Activated CD4-positive, alpha-beta T cell treated with anti-CD3 and anti-CD28 coated beads for 36 hours (primary cell): ENCODE results near the gene SPATA13. TPM values are rescaled to one million over a fixed set of nuclear protein-coding genes. Genes with fewer than 3 reads are reported as not detected.

ENCODE experiments used
- ATAC-seq: fragments of 200-7000 bp; cut with Tn5 transposase; one replicate; pipeline ENCODE4 v1.10.0; 2021; ENCODE audit warnings: mild to moderate bottlenecking, moderate library complexity
- CTCF ChIA-PET: fragments of 350-600 bp; sonication (Branson Sonifier 250); formaldehyde crosslinking; loops from one replicate; lab custom pipeline; 2021; ENCODE audit warnings: antibody characterized with exemption; lab: Charles Lee
- POLR2A ChIA-PET: fragments of 350-600 bp; sonication (Branson Sonifier 250); formaldehyde crosslinking; loops from one replicate; lab custom pipeline; 2021; ENCODE audit warnings: antibody characterized with exemption, inconsistent platforms; lab: Charles Lee
- DNase-seq: peaks from one replicate; pipeline ENCODE4 v3.0.0-alpha.2; 2020
- H3K27ac Mint-ChIP-seq: one replicate; pipeline ENCODE4 v1.8.0; 2021; ENCODE audit warnings: mixed read lengths
- H3K27me3 Mint-ChIP-seq: one replicate; pipeline ENCODE4 v1.8.0; 2021; ENCODE audit warnings: mixed read lengths
- H3K36me3 Mint-ChIP-seq: one replicate; pipeline ENCODE4 v1.8.0; 2021; ENCODE audit warnings: low read depth, mixed read lengths
- H3K4me1 Mint-ChIP-seq: one replicate; pipeline ENCODE4 v1.8.0; 2021; ENCODE audit warnings: mixed read lengths
- H3K4me3 Mint-ChIP-seq: one replicate; pipeline ENCODE4 v1.8.0; 2021; ENCODE audit warnings: mild to moderate bottlenecking, moderate library complexity, mixed read lengths
- H3K9me3 Mint-ChIP-seq: one replicate; pipeline ENCODE4 v1.8.0; 2021; ENCODE audit warnings: low read depth, mixed read lengths
- intact Hi-C, 2 experiments: fragments of 100-400 bp; cut with DNase I in 1 of 2; cut with micrococcal nuclease in 1 of 2; formaldehyde crosslinking; loops; one replicate each; pipeline versions ENCODE4 v1.14.2 to v1.15.1; 2022 to 2024; cut with DNase I, micrococcal nuclease
- total RNA-seq, 2 experiments: library from RNA; stranded (reverse); gene quantifications; one replicate each; pipeline ENCODE4 v1.2.3, GENCODE V29; 2021

The SPATA13 gene
- total RNA-seq, 2 experiments from 2014 or later = 47.6 to 51.5 TPM

DNA sequence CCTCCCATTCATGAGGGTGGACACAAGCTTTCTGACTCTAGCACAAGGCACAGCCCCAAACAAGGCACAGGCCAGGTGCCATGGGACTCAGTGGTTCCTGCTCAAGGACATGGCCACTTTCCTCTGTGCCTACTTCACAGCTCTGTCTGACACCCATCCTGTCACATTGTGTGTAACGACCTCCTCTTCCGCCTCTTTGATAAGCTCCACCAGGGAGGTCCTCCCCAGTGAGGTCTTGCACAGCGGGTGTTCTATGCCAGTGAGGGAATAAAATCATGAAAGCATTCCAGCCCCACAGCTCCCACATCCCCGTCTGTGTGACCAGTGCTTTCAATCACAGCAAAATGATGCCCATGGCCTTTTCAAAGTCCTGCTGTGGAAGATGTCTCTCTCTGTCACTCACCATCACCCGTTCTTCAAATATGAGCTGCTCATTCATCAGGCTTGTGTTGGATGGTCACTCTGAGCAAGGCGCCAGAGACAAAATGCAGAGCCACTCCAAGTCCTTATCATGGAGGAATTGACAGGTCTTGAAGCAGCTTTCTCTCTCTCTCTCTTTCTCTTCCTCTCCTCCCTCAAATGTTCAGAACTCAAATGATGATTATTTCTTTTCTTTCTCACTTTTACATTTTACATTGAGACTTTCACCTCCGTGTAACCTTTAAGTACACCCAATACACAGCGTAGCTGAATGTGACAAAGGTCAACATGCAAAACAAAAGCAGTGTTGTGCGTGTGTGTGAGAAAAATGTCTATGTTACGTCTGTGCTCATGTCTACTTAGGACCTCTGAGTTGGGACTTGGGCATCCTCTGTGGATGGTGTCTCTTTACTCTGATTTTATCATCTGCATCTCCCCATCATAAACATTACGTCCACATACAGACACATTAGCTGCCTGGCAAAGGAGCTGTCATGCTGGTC, 8.0 kb upstream of the SPATA13 start:
- Mint-ChIP-seq H3K27ac (no peak overlapping the region), H3K27me3 (peaks cover 3% of the 10 kb centered on the region), H3K9me3 (no peaks in the 10 kb centered on the region), H3K4me1 (no peaks in the 10 kb centered on the region), H3K36me3 (no peaks in the 10 kb centered on the region), H3K4me3 (no peak overlapping the region)
- DNase-seq (no peak), ATAC-seq (no peak)
- ChIA-PET POLR2A (no interaction called here), CTCF (interaction anchor here (0.6 to 0.9 kb wide), 2 partner anchors 11 to 114 kb away, joined by 3 read pairs; no protein-coding TSS in a partner anchor)
- intact Hi-C loops = no loop called here

DNA sequence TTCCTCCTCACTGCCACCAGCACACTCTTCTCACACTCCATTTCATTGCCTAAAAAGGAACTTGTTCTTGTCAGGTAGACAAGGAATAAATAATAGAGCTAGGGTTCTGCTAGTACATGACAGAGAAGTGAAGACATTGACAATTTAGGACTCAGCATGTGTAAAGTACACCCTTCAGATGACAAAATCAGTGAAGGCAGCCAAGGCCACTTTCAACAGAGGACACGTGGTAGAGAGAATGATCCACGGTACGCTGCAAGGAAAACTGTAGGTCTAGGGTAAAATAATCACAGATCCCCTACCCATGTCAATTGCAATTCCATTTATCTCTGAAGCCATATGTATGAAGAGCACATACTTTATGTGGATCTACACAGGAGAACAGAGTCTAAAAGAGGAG, 7.2 kb upstream of the SPATA13 start:
- H3K36me3 Mint-ChIP-seq = no peaks in the 10 kb centered on the region

DNA sequence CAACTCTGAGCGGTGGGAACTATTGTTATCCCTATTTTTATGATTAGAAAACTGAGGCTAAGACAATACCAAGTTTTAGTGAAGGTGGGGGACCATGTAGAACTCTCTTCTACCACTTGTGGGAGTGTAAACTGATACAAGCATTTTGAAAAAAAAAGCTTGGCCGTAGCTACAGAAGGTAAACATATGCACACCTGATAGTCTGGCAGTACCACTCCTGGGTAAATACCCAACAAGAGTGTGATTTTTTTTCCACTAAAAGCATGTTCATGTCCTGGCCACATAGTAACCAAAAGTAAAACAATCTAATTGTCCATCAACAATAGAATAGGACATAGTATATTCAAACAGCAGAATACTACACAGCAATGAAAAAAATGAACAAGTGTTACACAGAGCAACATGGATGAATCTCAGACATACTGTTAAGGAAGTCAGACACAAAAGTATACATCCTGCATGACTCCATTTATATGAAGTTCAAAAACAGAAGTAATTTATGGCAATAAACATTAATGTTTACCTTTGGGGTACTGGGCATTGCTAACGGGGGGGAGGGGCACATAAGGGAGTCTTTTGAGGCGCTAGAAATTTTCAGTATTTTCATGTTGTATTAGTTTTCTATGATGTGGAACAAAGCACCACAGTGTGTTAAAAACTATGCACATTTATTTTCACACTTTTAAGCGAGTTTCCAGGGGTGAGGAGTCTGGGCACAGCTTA, 6.4 kb upstream of the SPATA13 start:
- H3K4me1 Mint-ChIP-seq = no peaks in the 10 kb centered on the region
- POLR2A ChIA-PET = no interaction called here
- intact Hi-C loops = no loop called here
- H3K27me3 Mint-ChIP-seq = no peaks in the 10 kb centered on the region
- ATAC-seq (no peak), DNase-seq (no peak)
- H3K27ac Mint-ChIP-seq = no peak overlapping the region
- H3K4me3 Mint-ChIP-seq = no peak overlapping the region
- no peaks in the 10 kb centered on the region for H3K36me3 Mint-ChIP-seq
- no peaks in the 10 kb centered on the region for H3K9me3 Mint-ChIP-seq
- CTCF ChIA-PET = interaction anchor here (1.1 kb wide), 1 partner anchor 135 kb away, joined by 4 read pairs; no protein-coding TSS in a partner anchor

More for the DNA sequence above, 7.2 kb upstream of the SPATA13 start:
- DNase-seq (no peak), ATAC-seq (no peak)
- Mint-ChIP-seq H3K4me1 (no peaks in the 10 kb centered on the region), H3K27ac (no peak overlapping the region), H3K9me3 (no peaks in the 10 kb centered on the region), H3K27me3 (peaks cover 3% of the 10 kb centered on the region), H3K4me3 (no peak overlapping the region)
- intact Hi-C loops = no loop called here
- CTCF ChIA-PET = no interaction called here
- POLR2A ChIA-PET = no interaction called here

DNA sequence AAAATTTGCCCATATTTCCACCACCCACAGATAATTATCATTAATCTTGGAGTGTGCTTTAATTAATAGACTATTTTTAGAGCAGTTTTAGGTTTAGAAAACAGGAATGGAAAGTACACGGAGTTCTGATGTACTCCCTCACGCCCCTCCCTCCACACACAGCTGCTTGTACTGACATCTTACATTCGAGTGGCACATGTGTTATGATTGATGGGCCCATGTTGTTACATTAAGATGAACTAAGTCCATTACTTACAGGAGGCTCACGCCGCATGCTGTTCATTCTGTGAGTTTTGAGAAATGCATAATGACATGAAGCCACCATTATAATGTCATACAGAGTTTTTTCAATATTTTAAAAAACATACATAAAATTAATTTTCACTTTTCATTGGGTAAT, 1.2 kb upstream of the SPATA13 start:
- no peaks in the 10 kb centered on the region for H3K9me3 Mint-ChIP-seq
- DNase-seq (no peak), ATAC-seq (no peak)
- ChIA-PET CTCF (interaction anchor here (1.0 to 1.1 kb wide), 2 partner anchors 60 to 69 kb away, joined by 4 to 6 read pairs; no protein-coding TSS in a partner anchor), POLR2A (no interaction called here)
- intact Hi-C loops = no loop called here
- no peak overlapping the region for H3K4me3 Mint-ChIP-seq
- H3K4me1 Mint-ChIP-seq = peaks cover 12% of the 10 kb centered on the region
- H3K27ac Mint-ChIP-seq = no peak overlapping the region
- H3K36me3 Mint-ChIP-seq = no peaks in the 10 kb centered on the region
- H3K27me3 Mint-ChIP-seq = peaks cover 9% of the 10 kb centered on the region

DNA sequence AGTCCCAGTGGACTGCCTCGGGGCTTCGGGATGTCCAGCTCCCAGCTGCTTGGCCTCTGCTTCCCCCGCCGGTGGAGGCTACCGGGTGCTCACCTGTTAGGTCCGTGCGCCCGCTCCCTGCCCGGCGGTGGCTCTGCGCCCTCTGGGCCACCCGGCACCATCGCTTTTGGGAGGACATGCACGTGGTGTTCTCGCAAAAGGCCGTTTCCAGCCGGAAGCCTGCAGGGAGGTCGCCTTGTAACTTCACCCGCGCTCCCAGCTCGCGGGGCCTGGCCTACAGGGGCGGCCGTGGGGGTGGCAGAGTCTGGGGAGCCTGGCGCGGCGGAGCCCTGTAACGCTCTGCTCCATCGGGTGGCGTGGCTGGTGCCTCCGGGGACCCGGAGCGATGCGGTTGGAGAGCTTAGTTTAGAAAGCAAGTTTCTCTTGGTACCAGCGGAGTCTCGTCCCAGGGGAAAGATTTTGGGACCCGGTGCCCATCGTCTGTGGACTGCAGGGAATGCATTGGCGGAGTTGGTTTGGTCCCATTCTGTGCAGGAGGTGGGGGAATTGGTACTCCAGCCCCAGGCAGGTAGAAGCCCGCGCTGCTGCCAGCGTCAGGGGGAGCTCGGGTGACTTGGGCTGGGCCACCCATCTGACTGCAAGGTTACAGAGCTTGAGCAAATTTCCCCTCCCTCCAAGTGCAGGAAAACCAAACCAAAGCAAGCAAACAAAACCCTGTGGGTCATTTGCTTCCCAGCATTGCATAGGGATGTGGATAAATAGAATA, 673 bp downstream of the SPATA13 start:
- Mint-ChIP-seq H3K9me3 (no peaks in the 10 kb centered on the region), H3K27me3 (peaks cover 9% of the 10 kb centered on the region), H3K4me3 (peak overlapping the region; percentile 83), H3K36me3 (peaks cover 3% of the 10 kb centered on the region), H3K4me1 (peaks cover 12% of the 10 kb centered on the region), H3K27ac (no peak overlapping the region)
- POLR2A ChIA-PET = interaction anchor here (0.5 to 1.2 kb wide), 4 partner anchors 17 to 113 kb away, joined by 3 read pairs; no protein-coding TSS in a partner anchor
- CTCF ChIA-PET = interaction anchor here (0.6 to 1.2 kb wide), 5 partner anchors 11 to 202 kb away, joined by 3 to 4 read pairs (median 3); no protein-coding TSS in a partner anchor
- intact Hi-C loops = loop anchor here in 1 of 2 experiments (1.0 to 10.0 kb wide), 6 partner anchors 38 to 762 kb away; partner anchors contain the start of gene PARP4
- peak; percentile 64 for DNase-seq
- peak; percentile 64 for ATAC-seq

DNA sequence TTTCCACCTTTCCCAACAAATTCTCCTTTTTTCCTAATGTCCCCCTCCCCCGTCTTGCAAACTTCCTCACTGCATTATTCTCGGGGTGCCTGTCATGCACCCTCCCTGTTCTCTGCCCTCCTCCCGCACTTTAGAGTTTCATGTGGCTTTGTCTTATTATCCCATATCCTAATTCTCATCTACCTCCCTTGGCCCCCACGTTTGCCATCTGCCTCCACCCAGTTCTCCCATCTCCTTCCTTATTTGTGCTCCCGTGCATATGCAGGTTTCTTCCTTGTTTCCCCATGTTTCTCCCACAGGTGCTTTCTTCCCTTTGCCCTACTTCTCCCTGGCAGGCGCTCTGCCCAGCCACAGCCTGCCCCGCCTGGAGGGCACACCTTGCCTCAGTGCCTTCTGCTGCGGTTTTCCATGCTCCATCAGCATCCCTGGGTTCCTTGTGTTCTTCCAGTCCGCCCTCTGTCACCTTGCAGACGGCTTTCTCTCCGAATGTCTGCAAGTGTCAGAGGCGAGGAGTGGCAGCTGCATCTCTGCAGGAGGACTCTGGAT, 1.5 kb downstream of the SPATA13 start:
- peaks cover 12% of the 10 kb centered on the region for H3K4me1 Mint-ChIP-seq
- intact Hi-C loops = loop anchor here in 1 of 2 experiments (1.0 to 10.0 kb wide), 6 partner anchors 39 to 761 kb away; partner anchors contain the start of gene PARP4
- DNase-seq = no peak
- H3K4me3 Mint-ChIP-seq = peak overlapping the region; percentile 83
- H3K36me3 Mint-ChIP-seq = peaks cover 6% of the 10 kb centered on the region
- CTCF ChIA-PET = interaction anchor here (0.6 to 0.8 kb wide), 3 partner anchors 40 to 203 kb away, joined by 3 to 4 read pairs (median 4); no protein-coding TSS in a partner anchor
- no peak overlapping the region for H3K27ac Mint-ChIP-seq
- no peak for ATAC-seq
- H3K9me3 Mint-ChIP-seq = no peaks in the 10 kb centered on the region
- peaks cover 9% of the 10 kb centered on the region for H3K27me3 Mint-ChIP-seq
- POLR2A ChIA-PET = no interaction called here

DNA sequence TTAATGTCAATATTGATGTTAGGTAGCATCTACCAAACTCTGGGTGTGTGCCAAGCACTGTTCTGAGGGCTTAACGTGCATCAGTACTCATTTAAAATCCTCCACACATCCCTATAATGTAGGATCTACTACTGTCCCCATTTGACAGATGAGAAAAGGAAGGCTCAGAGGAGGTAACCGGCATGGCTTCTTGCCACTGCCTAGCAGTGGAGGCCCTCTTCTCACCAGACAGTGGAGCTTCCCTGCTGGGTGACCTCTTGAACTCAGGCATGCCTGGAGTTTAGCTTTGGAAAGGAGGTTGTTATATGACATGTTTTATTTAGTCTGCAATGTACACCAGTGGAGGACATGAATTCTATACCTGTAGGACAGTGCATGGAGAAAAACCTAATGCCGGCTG, 2.1 kb downstream of the SPATA13 start:
- Mint-ChIP-seq H3K9me3 (no peaks in the 10 kb centered on the region), H3K27ac (no peak overlapping the region)
- CTCF ChIA-PET = interaction anchor here (0.6 kb wide), 1 partner anchor 40 kb away, joined by 3 read pairs; no protein-coding TSS in a partner anchor

DNA sequence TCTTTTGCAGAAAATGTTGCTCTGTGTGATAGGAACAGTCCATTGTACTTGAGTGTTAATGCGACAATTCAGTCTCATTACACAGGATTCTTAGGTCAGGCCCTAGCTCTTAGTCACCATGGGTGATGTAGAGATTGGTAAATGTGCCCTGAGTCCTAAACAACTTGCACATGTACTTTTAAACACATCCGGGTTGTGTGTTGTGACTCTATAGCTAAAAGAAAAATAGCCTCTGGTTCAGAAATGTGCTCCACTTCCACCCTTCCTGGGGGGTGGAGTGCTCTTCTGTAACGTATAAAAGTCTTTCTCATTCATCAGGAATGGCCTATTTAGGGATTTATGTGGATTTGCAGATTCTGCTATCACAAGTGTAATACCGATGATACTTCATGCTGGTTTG, 5.2 kb downstream of the SPATA13 start:
- ChIA-PET POLR2A (no interaction called here), CTCF (no interaction called here)
- no peaks in the 10 kb centered on the region for H3K9me3 Mint-ChIP-seq
- no peak overlapping the region for H3K4me3 Mint-ChIP-seq
- H3K36me3 Mint-ChIP-seq = peaks cover 17% of the 10 kb centered on the region
- ATAC-seq (no peak), DNase-seq (no peak)
- H3K27ac Mint-ChIP-seq = no peak overlapping the region
- intact Hi-C loops = loop anchor here in 1 of 2 experiments (10.0 kb wide), 1 partner anchor 371 kb away; no protein-coding TSS in a partner anchor
- peaks cover 28% of the 10 kb centered on the region for H3K4me1 Mint-ChIP-seq
- H3K27me3 Mint-ChIP-seq = peaks cover 9% of the 10 kb centered on the region

More for the DNA sequence above, 2.1 kb downstream of the SPATA13 start:
- POLR2A ChIA-PET = no interaction called here
- Mint-ChIP-seq H3K4me3 (peak overlapping the region; percentile 83), H3K4me1 (peaks cover 14% of the 10 kb centered on the region), H3K36me3 (peaks cover 11% of the 10 kb centered on the region), H3K27me3 (peaks cover 9% of the 10 kb centered on the region)
- intact Hi-C loops = loop anchor here in 1 of 2 experiments (5.0 to 10.0 kb wide), 3 partner anchors 100 to 368 kb away; partner anchors contain the start of gene PARP4
- no peak for ATAC-seq
- DNase-seq = no peak

DNA sequence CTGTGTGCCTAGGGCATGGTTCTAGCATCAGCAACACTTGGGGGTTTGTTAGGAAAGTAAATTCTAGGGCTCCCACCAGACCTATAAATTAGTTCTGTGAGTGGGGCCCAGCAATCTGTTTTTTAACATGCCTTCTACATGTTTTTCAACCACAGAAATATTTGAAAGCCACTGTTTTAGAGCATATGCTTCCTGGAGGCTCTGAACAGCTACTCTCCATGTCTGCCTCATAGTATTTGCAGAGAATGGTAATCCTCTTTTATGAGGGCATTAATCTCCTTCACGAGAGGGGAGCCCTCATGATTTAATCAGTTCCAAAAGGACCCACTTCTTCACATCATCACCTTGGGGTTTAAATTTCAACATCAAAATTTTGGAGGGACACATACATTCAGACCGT, 6.0 kb downstream of the SPATA13 start:
- peaks cover 9% of the 10 kb centered on the region for H3K27me3 Mint-ChIP-seq
- ChIA-PET POLR2A (interaction anchor here (0.7 kb wide), 1 partner anchor 146 kb away, joined by 4 read pairs; no protein-coding TSS in a partner anchor), CTCF (interaction anchor here (0.6 kb wide), 1 partner anchor 73 kb away, joined by 4 read pairs; no protein-coding TSS in a partner anchor)
- no peaks in the 10 kb centered on the region for H3K9me3 Mint-ChIP-seq
- intact Hi-C loops = loop anchor here in 1 of 2 experiments (10.0 kb wide), 1 partner anchor 372 kb away; no protein-coding TSS in a partner anchor
- peaks cover 25% of the 10 kb centered on the region for H3K4me1 Mint-ChIP-seq
- no peak overlapping the region for H3K4me3 Mint-ChIP-seq
- DNase-seq (no peak), ATAC-seq (no peak)
- peaks cover 17% of the 10 kb centered on the region for H3K36me3 Mint-ChIP-seq
- H3K27ac Mint-ChIP-seq = no peak overlapping the region

DNA sequence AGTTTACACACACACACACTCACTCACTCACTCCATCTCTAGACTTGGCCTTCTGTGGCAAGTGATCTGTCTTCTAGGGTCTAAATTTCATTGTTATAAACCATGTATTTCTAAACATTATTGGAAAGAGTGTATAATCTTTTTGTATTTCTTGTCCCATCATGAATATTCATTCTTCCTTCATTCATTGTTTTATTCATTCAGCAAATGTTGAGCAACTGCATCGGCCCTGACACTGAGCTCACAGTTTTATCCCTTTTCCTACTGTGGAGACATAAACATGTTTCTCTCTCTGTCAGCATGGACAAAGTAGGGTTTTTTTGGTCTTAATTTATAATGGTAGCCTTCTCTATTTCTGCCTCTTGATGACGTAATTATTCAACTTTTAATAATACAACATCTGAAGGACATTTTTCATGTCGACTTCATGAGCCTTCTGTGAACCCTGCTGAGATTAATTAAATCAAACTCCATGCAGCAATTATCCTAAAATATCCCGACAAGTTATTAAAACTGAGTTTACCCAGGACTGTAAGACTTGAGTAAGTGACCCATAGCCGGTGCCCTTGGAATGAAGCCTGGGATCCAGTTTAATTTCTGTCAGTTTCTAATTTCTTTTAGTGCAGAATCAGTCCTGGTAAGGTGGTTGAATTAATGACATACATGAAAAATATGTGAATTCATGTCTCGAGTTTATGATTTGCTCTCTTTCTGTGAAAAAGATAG, 7.3 kb downstream of the SPATA13 start:
- Mint-ChIP-seq H3K36me3 (peaks cover 17% of the 10 kb centered on the region), H3K4me3 (no peak overlapping the region)
- no peak for ATAC-seq

More for the DNA sequence above, 7.3 kb downstream of the SPATA13 start:
- Mint-ChIP-seq H3K9me3 (no peaks in the 10 kb centered on the region), H3K4me1 (peaks cover 16% of the 10 kb centered on the region), H3K27me3 (no peaks in the 10 kb centered on the region), H3K27ac (peak overlapping the region; percentile 27)
- ChIA-PET CTCF (no interaction called here), POLR2A (no interaction called here)
- DNase-seq = no peak
- intact Hi-C loops = loop anchor here in 1 of 2 experiments (10.0 kb wide), 1 partner anchor 373 kb away; no protein-coding TSS in a partner anchor
